Epithelial cell of proximal tubule (primary cell): Measurements from ENCODE around the gene HEATR1. TPM values are rescaled to one million over a fixed set of nuclear protein-coding genes. Genes with fewer than 3 reads are reported as not detected.
"Not testable (repeated sequence)": the region's sequence is repeated elsewhere in the genome, so short reads cannot be mapped to it uniquely, and the experiment has no call there.

Experiments used
- DNase-seq: peaks from one replicate; pipeline ENCODE4 v3.0.0-alpha.2; 2011; ENCODE audit warnings: low read depth
- H3K4me3 ChIP-seq: 2 replicates; pipeline ENCODE4 v1.5.1; 2011; ENCODE audit warnings: low read depth, mild to moderate bottlenecking, low read length
- total RNA-seq: library from RNA; depleted of rRNA; stranded (reverse); fragments of >200 nt; gene quantifications from 2 replicates; pipeline ENCODE4 v1.2.3, GENCODE V29; 2015
- TF ChIP-seq, protein P1 (sequence below): conservative IDR thresholded peaks from 2 replicates; pipeline ENCODE4 v1.5.1; 2012; ENCODE audit warnings: low read depth, mild to moderate bottlenecking, low read length

The HEATR1 gene
- total RNA-seq, 1 donor from 2014 or later, result 34.9 TPM

DNA sequence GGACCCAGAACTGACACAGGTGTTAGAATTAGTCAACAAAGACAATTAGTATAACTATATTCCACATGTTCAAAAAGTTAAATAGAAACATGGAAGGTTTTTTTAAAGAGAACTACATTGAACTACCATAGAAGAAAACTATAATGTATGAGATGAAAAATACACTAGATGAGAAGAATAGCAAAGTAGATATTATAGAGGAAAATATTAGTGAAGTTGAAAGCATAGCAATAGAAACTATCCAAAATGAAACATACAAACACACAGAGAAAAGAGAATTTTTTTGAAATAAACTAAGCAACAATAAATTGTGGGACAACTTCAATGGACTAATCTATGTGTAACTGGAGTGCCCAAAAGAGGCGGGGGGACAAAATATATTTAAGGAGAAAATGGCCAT is 8.0 kb upstream of the HEATR1 start:
- no peak overlapping the region for H3K4me3 ChIP-seq
- no peak for DNase-seq
- TF ChIP-seq, protein P1, sequence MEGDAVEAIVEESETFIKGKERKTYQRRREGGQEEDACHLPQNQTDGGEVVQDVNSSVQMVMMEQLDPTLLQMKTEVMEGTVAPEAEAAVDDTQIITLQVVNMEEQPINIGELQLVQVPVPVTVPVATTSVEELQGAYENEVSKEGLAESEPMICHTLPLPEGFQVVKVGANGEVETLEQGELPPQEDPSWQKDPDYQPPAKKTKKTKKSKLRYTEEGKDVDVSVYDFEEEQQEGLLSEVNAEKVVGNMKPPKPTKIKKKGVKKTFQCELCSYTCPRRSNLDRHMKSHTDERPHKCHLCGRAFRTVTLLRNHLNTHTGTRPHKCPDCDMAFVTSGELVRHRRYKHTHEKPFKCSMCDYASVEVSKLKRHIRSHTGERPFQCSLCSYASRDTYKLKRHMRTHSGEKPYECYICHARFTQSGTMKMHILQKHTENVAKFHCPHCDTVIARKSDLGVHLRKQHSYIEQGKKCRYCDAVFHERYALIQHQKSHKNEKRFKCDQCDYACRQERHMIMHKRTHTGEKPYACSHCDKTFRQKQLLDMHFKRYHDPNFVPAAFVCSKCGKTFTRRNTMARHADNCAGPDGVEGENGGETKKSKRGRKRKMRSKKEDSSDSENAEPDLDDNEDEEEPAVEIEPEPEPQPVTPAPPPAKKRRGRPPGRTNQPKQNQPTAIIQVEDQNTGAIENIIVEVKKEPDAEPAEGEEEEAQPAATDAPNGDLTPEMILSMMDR, result no peak

DNA sequence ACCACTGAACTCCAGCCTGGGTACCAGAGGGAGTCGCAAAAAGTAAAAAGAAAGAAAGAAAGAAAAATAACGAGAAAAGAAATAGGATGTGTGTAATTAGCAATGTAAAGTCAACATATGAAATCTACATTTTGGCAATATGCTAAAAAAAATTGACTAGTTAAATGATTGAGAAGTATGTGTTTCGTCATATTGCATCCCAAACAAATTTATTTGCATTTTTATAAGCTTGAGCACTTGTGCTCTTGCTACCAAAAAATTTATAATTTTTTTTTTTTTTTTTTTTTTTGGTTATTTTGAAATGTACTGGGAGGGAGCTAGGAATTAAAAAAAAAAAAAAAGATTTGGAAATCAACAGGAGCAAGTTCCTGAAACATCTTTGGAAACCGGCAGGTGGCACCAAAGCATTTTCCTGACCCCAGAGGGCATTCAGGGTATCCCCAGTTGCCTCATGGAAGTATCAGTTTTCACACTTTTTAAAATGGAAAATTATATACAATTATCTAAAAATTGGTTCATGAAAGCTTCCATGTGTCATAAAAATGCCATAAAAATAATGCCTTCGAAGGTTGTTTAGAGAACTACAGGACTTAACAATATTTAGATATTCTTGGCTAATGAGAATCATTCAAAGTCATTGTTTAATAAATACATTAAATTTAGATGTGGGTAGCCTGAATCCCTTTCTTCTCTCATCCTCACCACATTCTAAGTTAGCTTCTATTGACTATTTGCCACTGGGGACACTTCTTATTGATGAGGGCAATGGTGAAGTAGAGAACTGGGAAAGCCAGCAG is 4.8 kb upstream of the HEATR1 start:
- no peak overlapping the region for H3K4me3 ChIP-seq
- TF ChIP-seq, protein P1, result peak; percentile 80
- no peak for DNase-seq

DNA sequence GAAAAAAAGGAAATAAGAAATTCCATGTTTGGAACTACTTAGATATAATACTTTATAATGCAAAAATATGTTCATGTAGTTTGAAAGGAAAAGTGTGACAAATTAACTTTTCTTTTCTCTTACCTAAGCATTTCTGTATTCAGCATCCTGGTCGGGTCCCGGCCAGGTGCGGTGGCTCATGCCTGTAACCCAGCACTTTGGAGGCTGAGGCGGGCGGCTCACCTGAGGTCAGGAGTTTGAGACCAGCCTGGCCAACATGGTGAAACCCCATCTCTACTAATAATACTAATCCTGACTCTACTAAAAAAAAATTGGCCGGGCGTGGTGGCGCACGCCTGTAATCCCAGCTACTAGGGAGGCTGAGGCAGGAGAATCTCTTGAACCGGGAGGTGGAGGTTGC is 3.3 kb upstream of the HEATR1 start:
- not testable (repeated sequence) for H3K4me3 ChIP-seq, DNase-seq

DNA sequence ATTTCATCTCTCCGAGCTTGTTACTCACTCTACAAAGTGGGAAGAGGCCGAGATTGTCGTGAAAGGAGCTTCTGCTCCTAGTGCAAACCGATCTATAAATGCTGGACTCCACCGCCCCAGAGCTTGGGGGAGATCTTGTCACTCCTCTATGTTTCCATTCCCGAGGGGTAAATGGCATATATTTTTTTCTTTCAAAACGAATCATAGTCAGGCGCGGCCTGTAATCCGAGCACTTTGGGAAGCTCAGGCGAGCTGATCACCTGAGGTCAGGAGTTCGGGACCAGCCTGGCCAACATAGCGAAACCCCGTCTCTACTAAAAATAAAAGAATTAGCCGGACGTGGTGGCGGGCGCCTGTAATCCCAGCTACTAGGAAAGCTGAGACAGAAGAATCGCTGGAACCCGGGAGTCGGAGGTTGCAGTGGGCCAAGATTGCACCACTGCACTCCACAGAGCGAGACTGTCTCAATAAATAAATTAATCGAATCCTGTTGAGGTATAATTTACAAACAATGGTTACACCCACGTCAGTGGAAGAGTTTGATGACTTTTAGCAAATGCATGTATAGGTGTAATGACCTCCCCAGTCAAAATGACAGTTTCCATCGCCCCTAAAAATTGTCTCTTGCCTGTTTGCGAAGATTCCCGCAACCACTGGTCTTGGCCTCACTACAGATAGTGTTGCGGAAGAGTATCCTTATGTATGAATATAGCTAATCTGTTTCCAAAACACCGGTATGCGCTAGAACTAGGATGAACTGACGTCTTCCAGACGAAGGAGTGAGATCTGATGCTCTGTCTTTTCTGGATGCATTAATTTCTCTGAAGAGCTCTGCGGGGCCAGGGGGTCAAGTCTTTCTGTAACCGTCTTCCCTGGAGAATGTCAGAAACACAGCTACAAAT is 840 bp upstream of the HEATR1 start:
- DNase-seq, result no peak
- TF ChIP-seq, protein P1, result no peak
- H3K4me3 ChIP-seq, result peak overlapping the region; percentile 88

DNA sequence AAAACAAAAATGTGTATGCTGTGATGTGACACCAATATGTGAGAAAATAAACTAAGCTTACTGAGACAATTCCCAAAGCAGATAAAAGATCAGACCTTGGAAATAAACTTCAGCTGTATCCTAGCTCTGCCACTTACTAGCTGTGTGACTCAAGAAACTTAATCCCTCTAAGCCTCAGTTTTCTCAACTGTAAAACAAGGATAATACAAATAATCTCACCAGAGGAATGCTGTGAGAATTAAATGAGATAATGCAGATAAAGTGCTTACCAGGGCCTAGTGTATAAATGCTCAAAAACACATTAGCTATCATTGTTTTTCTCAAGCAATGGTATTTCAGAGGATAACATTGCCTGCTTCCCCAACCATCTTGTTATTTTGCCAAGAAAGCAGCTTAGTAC is 2.1 kb downstream of the HEATR1 start:
- H3K4me3 ChIP-seq, result no peak overlapping the region
- TF ChIP-seq, protein P1, result no peak
- DNase-seq, result no peak

DNA sequence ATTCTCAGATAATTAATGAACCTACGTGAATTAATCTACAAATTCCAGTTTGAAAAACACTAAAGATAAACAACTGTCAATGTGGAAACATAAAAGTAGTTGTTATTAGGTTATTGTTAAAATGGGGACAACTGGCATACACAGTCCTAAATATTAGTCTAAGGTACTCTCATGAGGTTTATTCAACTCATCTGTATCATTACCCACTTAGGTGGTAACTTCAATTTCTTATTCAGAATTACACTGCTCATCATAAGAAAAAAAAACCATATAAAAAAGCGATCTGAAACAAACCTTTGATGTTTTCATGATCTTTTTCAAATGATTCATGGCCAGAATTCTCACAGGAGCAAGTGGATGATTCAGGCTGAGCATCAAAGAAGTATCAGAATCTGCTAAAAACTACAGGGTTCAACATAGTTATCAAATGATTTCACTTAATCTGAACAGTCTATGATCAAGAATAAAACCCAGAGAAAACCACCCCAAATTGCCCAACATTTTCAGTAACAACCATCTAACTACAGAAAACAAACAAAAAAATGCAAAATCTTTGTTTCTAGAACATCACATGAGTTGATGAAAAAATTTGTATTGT is 13.7 kb downstream of the HEATR1 start:
- TF ChIP-seq, protein P1, result no peak
- DNase-seq, result no peak
- no peak overlapping the region for H3K4me3 ChIP-seq

DNA sequence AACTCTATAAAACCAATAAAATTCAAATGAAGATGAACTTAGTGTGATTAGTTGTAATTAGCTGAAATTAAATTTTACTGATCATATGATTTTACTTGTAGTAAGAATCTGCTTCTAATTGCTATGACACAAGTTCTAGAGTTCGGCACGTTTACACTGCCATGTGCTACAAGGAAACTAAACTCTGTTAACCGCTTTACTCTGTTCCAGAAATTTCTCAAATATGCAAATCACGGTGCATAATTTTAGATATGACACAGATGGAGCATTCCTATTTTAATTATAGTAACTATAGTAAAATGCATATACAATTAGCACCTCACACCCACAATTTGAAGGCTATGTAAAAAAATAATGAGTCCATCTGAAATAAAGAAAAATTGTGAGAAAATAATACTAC is 14.8 kb downstream of the HEATR1 start:
- H3K4me3 ChIP-seq, result no peak overlapping the region
- TF ChIP-seq, protein P1, result no peak
- DNase-seq, result no peak
